Measurements from ENCODE around the gene ALDH3A2.
"Not testable (repeated sequence)": the region's sequence is repeated elsewhere in the genome, so short reads cannot be mapped to it uniquely, and the experiment has no call there.

The ALDH3A2 gene

DNA sequence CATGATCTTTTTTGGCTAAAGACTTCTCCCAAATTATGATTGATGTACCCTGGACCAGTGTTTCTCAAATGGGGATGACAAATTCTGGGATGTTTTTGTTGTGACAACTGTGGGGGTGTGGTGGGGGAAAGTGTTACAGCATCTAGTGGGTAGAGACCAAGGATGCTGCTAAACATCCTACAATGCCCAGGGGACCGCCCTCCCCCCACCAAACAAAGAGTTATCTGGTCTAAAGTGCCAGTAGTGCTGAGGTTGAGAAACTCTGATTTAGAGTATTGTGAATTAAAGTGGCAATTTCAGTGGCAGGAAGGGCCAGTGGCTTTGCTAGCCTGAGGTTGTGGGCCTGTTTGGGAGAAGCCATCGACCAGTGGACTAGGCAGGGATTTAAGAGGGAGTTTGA lies 34.6 kb downstream of the ALDH3A2 start:
- no peak for FAIRE-seq

DNA sequence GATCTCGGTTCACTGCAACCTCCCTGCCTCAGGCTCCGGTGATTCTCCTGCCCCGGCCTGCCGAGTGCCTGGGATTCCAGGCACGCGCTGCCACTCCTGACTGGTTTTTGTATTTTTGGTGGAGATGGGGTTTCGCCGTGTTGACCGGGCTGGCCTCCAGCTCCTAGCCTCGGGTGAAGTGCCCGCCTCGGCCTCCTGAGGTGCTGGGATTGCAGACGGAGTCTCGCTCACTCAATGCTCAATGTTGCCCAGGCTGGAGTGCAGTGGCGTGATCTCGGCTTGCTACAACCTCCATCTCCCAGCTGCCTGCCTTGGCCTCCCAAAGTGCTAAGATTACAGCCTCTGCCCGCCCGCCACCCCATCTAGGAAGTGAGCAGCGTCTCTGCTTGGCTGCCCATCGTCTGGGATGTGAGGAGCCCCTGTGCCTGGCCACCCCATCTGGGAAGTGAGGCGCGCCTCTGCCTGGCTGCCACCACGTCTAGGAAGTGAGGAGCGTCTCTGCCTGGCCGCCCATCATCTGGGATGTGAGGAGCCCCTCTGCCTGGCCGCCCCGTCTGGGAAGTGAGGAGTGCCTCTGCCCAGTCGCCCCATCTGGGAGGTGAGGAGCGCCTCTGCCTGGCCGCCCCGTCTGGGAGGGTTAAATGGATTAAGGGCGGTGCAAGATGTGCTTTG lies 36.5 kb downstream of the ALDH3A2 start:
- not testable (repeated sequence) for FAIRE-seq

DNA sequence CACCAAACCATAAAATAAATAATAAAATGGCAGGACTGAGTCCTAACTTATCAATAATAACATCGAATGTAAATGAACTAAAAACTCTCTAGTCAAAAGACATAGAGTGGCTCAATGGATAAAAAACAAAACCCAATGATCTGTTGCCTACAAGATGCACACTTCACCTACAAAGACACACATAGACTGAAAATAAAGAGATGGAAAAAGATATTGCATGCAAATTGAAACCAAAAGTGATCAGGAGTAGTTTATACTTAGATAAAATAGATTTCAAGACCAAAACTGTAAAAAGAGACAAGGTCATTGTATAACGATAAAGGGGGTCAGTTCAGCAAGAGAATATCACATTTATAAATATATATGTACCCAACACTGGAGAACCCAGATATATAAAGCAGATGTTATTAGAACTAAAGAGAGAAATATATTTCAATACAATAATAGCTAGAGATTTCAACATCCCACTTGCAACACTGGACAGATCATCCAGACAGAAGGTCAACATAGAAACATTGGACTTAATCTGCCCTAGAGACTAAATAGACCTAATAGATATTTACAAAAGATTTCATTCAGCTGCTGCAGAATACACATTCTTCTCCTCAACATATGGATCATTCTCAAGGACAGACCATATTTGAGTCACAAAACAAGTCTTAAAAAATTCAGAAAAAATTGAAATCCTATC lies 38.0 kb downstream of the ALDH3A2 start:
- FAIRE-seq, result no peak

DNA sequence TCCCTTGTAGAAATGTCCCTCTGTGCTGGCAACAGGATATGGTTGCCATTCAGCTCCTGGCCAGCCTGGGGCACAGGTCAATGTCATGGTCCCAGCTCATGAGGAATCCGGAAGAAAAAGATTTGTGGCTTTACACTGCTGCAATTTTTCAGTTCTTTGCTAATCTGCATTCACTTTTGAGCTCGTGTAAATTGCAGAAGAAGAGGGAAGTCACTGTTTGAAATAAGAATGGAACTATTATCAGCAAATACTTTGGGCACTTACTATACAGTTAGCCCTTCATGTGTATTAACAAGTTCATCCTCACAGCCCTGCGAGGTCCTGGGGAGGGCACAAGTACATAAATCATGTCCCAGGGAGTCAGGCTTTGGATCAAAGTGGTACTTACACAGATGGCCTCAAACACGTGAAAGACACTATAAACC lies 53.7 kb downstream of the ALDH3A2 start:
- FAIRE-seq, result no peak

DNA sequence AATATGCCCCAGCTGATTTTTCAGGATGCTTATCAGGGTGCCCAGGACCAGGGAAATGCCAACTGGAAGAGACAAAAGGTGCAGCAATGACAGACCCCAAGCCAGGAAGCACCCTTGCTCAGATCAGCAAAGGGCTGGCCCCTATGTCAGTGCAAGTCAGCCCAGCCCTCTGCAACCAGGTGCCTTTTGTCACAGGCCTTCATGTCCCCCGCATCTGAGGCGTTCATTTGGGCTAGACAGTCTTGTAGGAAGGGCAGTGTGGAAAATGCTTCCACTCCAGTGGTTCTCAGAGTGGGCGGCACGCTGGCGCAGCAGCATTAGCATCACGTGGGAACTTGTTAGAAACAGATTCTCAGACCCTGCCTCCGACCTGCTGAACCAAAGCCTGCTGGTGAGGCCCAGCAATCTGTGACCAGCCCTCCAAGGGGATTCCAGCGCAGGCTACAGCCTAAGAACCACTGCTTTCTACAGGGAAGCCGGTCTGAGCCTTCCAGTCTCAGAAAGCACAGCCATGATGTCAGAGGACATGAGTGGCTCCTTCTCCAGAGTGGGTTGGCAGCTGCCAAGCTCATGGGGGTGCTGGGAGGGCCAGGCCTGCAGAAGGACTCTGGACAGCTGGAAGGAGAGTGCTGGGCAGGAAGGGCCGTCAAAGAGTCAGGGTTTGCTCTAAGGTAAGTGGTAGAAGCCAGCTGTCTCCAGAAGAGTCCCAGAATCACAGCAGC lies 54.7 kb downstream of the ALDH3A2 start:
- FAIRE-seq, result no peak

DNA sequence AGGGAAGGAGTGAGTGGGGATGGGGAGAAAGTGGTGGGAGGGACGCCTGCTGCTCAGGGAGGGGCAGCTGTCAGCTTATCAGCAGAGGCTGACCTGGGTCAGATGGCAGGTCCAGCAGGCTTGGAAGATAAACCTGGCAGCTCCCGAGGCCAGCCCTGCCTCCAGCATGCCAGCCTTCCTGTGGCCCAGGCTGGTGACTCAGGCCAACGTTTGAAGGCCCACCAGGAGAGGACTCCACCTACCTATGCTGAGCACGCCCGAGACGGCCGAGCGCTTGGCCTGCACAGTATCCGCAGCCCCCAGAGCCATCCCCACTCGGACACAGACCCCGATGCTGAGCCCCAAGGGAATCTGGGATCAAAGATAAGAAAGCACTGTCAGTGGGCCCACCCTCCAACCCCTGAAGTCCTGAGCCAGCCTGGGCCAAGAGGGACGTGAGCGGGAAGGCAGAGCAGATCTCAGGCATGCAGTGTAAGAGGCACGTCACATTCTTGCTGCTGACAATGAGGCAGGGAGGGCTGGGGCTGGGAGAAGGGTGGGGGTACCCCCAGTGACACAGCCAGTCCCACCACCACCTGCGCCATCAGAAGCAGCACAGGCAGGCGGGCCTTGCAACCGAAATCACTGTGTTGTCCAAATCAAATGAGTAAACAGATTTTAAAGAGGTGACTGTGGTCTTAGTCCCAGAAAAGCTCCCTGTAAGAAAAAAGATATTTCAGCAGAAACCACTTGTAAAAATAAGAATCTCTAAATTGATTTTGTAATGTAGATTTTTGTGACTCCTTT lies 55.5 kb downstream of the ALDH3A2 start:
- no peak for FAIRE-seq

DNA sequence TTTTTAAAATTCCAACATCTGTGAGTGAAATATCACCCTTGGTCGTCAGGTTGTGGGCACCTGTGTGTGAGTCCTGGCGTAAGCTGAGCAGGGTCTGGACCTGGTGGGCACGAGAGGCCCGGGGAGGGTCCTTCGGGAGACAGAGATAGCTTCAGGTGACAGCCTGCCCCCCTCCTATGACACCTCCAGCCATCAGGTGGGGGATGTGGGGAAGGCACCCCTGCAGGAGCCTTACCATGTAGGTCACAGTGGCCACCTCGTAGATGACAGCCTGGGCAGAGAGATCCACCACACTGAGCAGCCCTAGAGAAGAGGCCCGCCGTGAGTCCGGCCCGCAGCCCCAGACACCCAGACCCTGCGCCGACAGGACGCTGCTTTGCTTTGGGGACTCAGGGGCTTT lies 56.6 kb downstream of the ALDH3A2 start:
- FAIRE-seq, result no peak

DNA sequence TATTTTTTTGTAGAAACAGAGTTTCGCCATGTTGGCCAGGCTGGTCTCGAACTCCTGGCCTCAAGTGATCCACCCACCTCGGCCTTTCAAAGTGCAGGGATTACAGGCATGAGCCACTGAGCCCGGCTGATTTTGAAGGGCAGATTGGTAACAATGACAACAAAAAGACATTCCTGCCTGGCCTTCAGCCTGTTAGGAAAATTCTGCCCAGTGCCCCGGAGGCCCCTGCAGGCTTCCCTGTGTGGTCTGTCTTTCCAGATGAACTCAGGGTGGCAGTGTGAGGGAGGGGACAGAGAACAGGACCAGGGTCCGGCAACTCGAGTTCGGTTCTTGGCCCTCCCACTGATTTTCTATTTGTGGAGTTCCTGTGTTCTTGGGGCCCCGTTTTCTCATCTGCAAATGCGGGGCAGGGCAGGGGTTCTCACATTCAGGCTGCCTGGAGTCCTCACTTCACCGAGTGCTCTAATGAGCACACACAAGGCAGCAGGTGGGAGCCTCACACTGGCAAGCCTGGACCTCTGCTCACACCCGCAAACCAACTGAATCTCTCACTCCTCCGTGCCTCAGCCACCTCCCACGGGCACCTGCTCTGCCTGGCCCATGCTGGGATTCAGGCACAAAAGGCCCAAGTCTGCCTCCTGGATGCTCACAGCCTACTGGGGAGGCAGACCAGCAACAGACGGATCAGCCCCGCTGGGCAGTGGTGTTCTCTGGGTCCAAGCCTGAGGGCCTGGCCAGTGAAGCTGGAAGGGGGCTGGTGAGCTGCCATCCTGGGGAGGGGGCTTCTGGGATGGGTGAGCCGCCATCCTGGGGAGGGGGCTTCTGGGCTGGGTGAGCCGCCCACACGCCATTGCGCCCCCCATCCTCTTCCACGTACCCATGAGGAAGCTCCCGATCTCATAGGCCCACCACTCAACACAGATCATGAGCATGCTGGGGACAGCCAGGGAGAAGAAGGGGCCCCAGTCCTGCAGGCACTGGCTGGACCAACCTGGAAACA lies 57.5 kb downstream of the ALDH3A2 start:
- FAIRE-seq, result no peak

DNA sequence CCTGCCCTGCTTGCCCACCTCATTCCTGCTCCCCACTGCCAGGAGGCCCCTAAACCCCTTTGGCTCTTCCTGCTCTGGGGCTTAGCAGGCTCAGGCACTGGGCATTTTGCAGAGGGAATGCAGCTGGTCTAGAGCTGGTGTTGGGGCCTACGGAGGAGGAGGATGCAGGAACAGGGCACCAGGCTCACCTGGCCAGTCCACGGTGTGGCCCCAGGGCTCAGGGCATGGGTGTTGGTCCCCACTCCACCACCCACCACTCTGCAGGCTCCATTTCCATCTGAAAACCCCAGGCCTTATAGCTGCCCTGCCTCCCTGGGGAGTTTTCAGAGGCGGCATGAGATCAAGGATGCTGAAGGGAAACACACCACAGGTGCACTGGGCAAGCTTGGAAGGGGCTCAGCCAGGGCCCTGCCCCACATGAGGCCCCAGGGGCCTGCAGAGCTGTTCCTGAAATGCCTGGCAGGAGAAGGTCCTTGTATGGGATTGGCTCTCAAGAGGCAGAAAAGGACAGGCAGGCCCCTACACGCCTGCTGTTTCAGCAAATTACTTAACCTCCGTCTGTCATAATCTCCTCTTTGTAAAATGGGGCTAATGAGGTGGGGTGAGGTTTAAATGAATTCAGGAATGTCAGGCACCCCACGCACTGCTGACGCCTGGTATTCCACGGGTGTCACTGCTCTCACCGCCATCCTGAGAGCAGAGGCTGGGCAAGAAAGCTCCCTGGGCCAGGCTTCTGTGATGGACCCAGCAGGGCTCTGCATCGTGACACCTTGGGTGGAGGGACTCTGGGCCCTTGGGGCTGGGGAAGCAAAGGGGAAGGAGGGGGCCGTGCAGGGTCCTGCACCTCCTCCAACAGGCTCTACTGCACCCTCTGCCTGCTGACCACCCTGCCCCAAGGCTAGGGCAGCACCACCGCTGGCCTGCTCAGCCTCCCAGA lies 58.5 kb downstream of the ALDH3A2 start:
- no peak for FAIRE-seq

DNA sequence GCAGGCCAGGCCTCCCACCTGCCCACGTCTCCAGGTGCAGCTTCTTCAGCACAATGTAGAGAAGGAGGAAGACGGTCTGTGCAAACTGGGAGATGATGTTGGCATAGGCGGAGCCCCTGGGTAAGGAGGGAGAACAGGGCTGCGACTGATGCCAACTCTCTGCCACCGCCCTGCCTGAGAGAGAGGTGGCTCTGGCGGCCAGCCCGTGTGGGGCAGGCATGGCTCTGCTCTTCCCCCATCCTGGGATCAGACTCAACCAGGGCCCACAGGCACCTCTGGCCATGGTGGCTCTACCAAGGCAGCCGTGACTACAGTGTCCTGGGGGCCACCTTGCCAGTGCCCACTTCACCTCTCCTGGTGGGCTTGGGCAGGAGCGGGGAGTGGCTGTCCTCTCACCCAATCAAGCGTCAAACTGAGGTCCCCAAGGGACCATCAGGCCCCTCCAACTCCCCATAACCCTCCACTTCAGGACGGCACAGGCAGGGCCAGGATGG lies 59.2 kb downstream of the ALDH3A2 start:
- no peak for FAIRE-seq

DNA sequence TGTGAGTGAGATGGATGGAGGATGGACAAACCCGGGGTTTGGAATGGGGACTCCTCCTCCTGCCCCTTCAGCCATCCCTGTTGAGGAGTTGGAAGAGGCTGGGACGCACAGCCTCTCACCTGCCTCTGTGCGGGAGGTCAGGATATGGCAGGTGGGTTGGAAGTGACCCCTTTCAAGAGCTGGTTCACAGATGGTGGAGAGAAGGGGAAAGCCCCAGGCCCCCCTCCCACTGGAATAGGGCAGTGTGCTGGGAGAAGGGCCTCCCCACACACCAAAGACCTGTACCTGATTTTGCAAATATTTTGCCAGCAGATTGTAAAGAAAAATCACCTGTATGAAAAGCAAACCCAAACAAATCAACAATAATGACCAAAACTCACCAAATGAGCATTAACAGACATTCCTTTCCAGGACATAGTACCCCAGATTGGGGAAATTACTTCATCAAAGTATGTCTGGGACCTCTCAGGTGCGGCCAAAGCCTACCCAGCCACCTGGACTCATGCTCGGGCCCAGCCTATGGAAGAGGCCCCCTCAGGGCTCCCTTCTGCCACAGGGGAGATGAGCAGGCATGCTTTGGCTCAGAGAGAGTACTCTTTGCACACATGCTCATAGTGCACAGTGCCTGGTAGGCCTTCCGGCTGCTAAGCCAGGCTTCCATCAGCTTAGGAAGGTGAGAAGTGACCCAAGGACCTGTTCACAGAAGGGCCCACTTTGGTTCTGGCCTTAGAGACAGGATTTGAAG lies 60.1 kb downstream of the ALDH3A2 start:
- no peak for FAIRE-seq

DNA sequence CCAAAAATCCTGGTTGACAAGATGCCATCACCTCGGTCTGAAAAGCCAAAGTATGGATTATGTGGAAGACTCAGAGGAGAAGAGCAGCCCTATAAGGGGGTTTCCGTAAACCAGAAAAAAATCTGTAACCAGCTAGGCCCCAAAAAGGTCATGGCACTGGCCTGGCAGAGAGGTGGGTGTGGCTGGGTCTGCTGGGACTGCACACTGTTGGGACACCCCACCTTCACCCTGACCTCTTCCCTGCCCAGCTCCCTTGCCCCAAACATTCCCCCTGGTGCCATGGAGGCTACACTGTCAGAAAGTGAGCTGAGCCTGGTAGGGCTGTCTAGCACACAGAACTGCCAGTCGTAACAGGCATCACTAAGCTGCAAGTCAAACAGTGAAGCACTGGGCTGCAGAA lies 61.3 kb downstream of the ALDH3A2 start:
- no peak for FAIRE-seq

DNA sequence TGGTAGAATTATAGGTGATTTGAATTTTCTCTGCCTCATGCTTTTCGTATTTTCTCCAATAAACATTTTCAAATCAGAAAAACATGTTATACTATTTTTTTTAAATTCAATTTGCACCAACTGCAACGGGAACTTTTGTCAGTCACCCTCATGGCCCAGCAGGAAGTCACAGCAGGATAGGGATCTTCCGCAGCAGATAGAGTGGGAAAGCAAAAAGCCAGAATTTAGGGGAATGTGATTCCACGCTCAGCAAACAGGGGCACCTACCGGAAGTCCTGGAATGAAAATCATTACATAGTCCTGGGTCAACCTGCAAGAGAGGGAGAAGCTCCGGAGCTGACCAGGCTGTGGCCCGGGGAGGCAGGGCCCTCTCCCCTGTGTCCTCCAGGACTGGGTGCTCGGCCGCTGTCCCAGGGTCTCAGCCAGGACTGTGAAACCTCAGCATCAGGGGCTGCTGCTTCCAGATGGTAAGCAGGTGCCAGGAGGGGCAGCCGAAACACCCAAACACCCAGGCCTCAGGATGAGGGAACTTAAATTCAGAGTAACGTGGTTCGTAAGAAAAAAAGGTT lies 64.0 kb downstream of the ALDH3A2 start:
- no peak for FAIRE-seq

DNA sequence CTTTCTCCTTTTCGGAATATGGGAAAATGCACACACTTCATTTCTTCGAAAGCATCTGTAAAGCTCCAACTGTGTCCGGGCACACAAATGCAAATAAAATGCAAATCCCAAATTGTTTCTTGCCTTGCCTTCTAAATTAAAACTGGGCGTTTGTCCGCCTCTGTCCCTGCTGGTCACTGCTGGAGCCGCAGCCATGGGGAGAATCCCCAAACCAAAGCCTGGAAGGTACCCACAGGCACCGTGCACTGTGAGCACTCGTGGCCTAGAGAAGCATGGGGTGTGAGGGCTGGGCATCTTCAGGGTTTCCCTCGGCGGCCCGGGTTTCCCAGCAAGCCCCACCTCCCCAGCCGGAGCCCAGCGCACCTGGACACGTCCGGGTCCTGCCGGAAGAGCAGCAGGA lies 64.9 kb downstream of the ALDH3A2 start:
- no peak for FAIRE-seq

DNA sequence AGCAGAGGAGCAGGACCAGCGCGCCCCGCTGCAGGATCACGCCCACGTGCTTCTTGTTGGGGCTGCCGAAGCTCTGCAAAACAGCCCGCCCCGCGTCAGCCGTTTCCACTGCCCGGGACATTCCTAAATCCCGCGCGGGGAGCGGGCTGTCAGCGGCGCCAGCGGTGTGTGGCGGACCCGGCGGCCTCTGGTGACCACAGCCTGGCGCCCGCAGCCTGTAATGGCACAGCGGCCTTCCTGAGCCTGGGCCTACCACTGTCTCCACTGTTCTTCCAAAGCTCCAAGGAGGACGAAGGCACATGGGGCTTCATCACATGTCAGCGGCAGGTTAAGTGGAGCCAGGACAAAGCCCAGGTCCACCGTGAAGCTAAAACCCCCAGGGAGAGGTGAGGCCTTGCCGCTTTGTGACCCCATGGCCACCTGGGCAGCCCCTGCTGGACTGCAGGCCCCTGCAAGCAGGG lies 65.4 kb downstream of the ALDH3A2 start:
- no peak for FAIRE-seq

DNA sequence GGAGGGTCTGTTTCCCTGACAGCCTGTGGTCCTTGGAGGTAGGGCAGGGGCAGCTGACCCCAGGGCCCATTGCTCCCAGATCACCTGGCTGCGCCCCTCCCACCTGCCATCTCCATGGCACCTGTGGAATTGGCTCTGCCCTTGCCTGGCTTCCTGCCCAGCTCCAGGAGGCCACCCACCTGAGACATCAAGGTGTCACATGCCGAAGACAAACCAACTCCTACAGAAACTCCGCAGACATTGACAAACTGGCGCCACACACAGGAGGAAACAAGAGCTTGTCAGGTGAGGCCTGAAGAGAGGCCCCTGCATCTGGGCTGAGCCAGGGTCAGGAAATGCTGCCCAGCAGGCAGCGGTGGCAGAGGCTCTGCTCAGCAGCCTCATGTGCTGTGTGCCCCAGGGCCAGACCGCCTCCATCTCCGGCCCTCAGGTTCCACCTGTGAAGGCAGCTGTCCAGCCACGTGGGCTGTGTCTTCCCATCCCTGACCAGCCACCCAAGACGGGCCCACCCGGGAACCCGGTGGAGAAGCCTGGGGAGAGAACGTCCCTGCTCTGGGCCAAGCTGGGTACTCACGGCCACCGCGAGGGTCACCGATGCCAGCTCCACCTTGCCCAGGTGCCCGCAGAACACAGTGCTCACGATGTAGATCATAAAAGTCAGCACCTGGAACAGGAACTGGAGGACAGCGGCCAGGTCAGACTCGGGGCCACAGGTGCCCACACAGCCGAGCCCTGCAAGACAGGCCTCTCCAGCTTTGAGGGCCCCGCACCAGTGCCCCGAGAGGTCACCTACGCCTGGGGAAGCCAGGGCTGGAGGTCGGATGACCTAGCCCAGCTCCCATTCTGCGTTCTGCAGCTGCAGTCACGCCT lies 66.2 kb downstream of the ALDH3A2 start:
- no peak for FAIRE-seq

DNA sequence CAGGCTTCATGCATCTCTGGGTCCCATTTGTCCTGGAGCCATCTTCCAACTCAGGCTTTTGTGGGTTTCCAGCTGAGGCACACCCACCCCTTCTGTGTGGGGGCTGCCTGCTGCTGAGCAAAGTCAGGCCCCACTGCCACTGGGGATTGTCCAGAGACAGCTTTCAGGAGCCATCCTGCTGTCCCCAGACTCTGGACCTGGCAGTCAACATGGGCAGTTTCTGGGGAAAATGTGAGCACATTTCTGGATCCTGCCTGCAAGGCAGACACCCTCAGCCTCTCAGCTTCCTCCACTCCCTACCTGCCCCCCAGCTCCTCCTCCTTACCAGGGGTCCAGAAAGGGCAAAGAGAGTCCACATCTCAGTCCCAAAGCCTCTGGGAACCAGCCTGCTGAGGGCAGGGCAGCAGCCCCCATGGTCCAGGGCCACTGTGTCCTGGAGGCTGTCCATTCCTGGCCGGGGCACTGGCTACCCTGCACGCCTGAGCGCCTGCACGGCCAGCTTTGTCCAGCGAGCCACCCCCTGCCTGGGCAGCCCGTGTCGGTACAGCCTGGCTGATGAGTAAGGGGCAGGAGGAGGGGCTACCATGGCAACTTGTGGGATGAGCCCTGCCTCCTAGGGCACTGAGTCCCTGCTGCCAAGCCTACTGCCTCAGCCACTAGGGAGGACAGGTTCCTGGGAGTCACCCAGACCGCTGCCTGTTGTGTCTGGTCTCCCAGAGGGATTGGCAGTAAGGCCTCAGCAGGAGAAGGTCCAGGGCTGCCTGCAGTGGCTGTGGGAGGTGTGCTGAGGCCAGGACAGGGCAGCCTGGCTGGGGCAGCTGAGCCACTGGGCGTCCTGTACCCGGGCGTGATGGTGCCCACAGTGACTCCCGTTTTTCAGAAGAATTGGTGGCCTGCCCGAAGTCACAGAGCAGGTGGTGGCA lies 67.8 kb downstream of the ALDH3A2 start, which contains the start of gene SLC47A2:
SLC47A2 (minus strand) TSS at position 477 of the 923 bp plus-strand sequence; CDS start at position 448, 29 bp downstream.
- no peak for FAIRE-seq

Measured in G401.6 (cell line).